ENCODE measurements around the gene PHF13.

The PHF13 gene

DNA sequence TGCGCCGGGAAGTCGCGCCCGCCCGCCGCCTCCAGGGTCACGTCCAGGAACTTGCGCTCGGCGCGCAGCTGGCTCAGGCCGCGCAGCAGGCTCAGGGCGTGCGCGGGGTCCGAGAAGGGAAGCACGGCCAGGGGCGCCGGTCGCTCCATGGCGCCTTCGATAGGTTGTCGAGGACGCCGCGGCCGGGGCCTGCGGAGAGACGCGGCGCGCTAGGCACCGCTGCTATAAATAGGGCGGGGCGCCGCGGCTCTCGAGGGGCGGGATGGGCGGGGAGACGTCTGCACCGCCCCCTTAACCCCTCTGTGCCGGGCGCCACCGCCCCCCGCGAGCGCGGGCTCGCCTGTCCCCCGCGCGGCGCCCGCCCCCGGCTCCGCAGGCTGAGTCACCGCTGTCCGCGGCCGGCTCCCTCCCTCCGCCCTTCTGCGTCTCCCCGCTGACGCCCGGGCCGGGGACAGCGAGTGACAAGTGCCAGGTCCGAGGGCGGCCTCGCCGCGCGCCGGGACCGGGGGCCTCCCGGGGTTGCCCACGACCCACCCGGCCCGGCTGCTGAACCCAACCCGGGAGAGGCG is 10.8 kb upstream of the PHF13 start, which contains the start of gene KLHL21:
Gene KLHL21, minus strand, starts transcription at position 201 of the 569 bp plus-strand sequence. Its CDS starts 52 bp downstream, at position 149.
- DNase-seq (ENCODE audit: low read depth): peak; percentile 82

DNA sequence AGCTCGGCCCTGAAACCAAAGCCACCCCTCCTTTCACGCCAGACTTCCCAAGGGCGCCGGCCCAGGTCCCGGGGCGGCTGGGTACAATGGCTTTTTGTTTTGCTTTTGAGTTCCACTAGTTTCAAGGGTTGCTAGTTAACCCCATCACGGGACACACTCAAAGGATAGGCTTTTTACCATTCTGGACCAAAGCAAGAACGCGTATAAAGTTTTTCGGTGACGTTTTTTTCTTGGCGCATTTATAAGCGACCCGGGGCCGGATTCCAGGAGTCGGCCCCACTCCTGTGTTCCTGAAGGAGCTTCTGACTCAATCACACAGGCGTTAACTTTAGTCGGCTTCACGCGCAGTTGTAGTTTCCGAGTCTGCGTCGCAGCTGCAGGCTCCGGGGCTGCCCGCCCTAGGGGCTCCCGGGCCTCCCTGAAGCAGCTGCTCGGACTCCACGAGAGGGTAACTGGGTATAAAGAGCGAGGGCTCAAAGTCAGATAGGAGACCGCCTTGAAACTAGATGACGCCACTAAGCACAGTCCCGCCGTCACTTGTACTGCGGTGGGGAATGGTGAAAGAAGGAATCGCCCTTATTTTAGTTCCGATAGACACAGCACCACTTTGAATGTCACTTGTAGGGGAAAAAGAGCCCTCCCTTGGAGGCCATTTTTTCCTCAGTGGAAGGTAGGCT is 10.2 kb upstream of the PHF13 start:
- no peak for DNase-seq (ENCODE audit: low read depth)

DNA sequence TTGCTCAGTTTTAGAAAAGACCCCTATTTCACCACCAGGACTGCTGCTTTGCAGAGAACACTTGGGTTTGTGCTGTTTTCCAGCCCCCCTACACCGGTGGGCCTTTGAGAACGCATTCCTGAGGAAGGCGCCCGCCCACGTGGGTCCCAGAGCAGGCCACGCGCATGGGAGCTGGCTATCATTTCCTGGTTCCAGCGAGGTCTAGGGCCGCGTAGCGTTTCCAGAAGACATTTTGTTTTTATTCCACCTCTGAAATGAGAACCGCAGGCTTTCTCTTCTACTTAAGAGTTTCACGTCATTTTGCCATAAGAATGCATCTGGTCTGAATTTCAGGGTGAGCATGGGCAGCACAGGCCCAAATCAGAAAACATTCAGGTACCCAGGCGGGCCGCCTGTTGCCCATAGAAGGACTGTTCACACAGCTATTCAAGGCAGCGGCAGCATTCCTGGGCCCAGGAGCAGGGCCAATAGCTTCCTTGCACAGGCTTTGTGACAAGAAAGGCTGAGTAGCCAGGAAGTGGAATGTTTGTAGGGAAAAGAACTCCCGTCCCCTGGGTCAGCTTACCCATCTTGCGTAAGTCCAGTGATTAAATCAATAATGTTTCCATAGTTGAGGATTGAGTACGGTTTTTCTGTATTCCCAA is 9.5 kb upstream of the PHF13 start:
- no peak for DNase-seq (ENCODE audit: low read depth)

DNA sequence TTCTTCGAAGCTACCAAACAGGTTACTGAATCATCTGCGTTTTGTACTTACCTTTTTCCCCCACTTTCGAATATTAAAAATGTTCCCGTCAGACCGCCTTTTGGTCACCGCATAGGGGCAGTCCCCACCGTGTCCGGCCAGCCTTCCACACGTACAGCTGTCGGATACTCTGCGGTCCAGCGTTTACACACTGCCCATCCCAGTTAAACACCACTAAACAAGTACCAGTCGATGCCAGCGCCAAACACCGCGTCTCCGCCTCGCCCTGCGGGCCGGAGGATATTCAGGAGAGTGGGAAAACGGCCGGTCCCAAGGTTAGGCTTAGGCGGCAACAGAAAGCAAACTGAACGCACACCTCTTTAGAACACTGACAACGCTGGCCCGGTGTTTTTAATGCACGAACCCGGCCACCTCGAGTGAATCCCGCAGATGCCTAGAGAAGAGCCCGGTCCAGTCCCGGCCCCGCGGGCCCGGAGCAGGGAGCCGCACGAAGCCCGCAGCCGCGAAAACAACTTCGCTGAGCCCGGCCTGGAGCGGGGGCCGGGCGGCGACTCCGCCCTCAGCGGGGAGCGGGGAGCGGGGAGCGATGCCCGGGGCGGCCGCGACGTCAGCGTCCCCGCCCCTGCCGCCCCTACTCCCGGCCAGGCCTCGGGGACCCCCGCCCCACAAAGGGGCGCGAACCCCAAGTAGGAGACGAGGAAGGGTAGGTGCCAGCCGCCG is 730 bp upstream of the PHF13 start:
- no peak for DNase-seq (ENCODE audit: low read depth)

DNA sequence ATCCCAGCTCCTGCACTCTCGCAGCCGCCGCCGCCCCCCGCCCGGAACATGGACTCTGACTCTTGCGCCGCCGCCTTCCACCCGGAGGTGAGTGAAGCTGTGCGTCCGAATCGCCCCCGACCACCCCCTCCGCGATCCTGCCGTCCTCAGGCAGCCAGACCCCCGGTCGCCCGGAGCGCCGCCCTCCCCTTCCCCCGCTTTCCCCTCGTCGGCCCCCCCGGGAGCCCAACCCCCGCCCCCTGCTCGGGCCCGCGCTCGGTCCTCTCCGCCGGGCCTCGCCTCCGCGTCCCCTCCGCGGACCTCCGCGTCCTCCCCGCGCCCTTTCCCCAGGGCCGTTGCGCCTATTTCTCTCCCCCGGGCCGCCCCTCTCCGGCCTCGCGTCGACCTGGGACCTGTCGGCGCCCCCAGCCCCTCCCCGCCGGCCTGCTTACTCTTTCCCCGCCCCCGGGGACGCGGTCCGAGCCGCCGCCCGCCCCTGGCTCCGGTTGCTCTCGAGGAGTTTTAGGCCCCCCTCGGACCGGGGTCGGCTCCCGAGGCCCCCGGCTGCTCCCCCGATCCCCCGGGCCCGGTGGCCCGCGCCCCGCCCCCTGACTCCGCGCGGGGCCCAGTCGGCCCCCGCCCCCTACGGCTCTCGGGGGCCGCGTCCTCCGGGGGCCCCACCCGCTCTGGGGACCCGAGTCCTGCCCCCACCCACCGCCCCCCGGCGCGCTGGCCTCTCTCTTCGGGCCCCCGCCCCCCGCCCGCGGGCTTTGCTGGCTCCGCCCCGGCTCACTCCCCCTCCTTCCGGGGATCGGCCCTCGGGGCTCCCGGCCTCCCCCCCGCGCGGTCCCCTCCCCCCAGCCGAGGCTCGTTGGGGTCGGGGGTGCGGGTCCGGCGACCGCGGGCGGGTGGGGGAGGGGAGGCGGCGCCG is 743 bp downstream of the PHF13 start:
- DNase-seq (ENCODE audit: low read depth): peak; percentile 41

DNA sequence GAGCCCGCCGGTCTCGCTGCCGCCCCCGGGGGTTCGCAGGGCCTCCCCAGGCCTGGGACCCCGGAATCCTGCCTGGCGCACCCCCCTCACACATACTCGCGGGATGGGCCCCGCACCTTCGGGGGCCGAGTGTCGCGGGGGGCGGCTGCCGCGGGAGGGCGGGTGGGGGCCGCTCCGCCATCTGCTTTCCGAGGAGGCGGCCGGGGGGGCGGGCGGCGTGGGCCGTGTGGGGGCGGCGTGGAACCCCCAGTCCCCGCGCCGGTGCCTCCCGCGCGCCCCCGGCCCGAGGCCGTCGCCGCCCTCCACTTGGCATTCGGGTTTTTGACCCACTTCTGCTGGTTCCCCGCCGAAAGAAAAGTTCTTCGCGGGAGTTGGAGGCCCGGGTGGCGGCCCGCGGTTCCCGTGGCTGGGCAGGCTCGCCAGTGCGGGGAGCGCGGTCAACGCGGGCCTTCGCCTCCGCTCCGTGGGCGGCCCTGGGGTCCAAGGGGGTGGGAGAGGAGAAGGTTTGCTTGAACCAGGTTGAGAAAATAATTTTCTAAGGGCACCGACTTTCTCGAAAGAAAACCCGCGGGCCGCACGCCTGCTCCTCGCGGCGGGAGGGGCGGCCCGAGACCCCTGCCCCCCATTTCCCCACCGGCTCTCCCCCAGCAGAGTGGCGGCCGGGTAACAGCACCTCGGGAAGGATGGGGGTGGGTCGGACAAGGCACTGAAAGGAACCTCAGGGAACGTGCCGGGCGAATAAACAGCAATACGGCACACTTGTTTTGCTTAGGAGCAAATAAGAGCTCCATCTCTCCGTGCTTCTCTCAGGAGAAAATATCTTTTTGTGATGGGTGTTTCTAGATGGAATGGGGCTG is 1.6 kb downstream of the PHF13 start:
- no peak for DNase-seq (ENCODE audit: low read depth)

DNA sequence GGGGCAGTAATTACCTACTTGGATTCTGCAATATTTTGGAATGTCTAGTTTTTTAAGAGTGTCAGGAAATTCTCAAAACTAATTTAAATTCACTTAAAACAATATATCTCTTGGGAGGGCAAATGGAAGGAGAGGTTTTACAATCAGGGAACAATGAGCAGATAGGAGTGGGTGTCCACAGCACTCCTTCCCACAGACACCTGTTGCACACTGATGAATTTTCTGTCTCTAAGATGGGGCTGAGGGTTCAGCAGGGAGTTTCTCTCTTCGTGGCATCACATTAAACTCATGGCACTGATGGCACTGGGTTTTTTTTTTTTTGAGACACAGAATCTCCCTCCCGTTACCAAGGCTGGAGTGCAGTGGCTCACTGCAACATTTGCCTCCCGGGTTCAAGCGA is 5.5 kb downstream of the PHF13 start:
- no peak for DNase-seq (ENCODE audit: low read depth)

DNA sequence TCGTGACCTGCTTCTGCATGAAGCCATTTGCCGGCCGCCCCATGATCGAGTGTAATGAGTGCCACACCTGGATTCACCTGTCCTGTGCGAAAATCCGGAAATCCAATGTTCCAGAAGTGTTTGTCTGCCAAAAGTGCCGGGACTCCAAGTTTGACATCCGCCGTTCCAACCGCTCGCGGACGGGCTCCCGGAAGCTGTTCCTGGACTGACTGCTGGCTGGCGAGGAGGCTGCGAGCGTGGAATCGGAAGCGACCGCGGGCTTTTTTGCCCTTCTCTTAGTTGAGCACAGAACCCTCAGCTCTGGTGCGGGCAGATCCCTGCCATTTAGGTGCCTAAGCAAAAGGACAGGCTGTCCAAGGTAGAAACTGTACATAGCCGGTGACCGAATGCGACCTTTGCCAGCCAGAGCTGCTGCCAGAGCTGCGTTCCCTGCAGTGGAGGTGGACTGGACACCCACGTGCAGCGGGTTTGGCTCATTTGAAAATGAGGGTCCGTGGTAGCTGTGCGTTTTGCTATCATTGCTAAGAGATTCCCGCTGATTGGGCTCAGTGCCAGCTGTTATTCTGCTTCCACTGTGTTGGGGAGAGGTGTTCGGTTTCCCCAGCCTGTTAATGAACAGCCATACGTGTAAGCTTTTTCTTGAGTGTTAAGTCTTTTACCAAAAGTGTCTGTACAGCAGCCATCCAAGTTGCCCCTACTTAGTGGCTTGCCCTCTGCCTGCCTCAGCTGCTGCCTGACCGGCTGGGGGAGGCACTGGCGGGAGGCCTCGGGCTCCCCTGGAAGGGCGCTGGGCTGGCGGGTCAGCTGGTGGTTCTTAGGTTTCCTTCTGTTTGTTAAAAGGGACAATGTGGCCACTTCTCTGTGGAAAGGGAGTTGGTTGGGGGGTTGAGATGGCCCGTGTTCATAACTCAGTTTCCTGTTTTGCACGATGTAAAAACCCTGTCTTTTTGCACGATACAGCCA is 8.2 kb downstream of the PHF13 start:
- DNase-seq (ENCODE audit: low read depth): no peak

DNA sequence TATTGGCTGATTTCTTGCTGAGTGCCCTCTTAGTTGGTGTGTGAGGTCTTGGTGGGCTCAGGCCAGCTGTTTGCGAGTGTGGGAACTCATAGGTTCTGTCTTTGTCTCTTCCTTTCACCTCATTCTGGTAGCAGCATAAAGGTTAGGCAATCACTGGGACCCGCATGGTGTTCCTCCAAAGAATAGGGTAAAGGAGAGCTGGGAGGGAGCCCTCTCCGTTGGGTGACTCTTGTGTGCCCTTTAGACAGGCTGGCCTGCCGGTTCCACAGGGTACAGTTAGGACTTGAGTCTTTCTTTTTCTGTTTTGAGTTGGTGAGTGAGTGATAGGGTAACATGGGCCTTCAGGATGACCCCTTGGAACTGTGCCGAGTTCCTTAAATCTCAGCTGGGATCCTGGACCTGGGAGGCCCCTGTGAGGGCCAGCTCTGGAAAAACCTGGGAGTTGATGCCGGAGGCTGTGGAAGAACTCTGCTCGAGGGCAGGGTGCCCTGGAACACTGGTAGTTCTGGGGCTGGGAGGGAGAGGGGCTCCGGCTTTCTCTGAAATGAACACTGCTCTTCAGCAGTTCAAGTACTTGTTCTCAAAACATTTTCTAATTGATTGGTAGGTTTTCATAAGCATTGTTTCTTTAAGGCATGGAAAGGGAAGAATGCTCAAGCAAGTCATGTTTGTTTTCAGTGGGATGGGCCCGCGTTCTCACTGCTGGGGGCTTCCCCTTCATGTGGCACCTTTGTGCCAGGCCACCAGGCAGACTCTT is 9.0 kb downstream of the PHF13 start:
- no peak for DNase-seq (ENCODE audit: low read depth)

DNA sequence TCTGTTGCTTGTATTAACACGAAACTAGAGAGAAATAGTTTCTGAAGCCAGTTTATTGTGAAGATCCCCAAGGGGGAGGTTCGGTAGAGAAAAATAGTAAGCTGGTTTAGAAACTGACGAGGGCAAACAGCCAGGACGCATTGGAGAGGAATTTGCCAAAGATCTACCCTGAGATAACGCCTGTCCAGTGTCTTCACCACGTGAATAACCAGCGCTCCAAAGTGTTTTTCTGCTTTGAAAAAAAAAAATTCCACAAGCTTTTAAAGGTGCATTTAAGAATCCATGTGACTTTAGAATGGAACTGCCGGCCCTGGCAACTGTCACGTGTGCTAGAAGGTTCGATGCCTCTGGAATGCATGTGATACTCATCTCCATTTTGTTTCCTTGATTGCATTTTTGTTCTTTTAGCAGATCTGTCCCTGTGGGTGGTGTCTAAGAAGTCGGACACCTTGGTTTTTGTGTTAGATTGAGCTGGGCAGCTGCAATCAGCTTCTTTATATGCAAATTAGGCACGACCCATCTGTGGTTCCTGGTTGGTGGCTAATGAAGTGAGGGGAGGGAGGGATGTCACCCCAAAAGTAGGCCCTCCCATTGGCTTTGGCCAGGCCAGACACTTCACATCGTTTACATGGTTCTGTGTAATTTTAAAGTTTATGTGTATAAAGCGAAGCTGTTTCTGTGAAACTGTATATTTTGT is 9.9 kb downstream of the PHF13 start:
- no peak for DNase-seq (ENCODE audit: low read depth)

DNA sequence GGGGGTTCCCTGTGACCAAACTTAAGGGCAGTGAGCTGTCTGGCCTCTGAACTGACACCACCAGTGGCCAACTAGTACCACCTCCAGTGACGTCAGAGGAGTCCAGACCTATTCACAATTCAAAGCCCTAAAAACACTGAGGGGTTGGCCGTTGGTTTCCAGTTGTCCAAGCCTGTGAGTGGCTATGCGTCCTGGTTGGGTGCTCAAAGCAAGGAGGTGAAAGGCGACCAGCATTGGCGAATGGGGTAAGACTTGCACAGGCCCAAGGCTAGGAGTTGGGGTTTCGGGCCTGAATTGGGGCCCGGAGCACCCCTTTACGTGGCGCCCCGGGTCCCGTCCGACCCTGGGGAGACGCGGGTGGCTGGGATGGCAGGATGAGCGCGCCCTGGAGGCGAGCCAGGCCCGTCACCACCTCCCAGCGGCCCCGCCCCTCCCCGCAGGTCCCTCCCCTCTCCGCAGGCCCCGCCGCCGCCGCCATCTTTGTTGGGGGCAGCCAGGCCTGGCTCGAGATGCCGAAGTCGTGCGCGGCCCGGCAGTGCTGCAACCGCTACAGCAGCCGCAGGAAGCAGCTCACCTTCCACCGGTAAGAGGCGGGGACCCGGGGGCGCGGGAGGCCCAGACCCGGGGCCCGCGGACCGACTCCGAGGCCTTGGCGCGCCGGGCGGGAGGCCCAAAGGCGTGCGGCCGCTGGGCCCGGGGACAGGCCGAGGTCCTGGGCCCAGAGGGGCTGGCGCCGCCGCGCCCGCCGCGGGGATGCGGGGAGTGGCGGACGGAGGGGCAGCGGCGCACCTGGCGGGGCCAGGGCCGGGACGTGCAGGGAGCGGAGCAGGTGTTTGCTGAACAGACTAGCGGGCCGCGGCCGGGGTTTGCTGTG is 11.4 kb downstream of the PHF13 start, which contains the start of gene THAP3:
Gene THAP3, plus strand, starts transcription at position 159 of the 874 bp plus-strand sequence. Its CDS starts 351 bp downstream, at position 510.
- DNase-seq (ENCODE audit: low read depth): peak; percentile 80

DNA sequence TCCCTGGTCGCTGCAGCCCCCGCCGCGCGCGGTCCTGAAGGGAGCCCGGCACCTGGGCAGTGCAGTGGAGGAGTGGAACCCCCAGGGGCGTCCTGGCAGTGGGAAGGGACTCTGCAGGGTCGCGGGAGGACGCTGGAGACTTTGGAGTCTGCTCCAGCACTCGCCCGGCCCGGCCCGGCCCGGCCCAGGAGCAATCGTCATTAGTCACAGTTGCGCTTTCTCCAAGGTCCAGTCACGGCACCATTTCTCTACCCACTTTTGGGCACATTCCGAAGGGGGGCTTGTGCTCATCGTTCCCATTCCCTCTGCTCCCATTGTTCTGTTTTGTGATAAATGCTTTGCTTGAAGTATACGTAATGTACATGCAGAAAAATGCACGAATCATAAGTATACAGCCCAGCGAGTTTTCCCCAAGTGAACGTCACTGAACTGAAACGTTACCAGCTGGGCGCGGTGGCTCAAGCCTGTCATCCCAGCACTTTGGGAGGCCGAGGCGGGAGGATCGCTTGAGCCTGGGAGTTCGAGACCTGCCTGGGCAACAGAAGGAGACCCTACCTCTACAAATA is 12.1 kb downstream of the PHF13 start:
- DNase-seq (ENCODE audit: low read depth): no peak

DNA sequence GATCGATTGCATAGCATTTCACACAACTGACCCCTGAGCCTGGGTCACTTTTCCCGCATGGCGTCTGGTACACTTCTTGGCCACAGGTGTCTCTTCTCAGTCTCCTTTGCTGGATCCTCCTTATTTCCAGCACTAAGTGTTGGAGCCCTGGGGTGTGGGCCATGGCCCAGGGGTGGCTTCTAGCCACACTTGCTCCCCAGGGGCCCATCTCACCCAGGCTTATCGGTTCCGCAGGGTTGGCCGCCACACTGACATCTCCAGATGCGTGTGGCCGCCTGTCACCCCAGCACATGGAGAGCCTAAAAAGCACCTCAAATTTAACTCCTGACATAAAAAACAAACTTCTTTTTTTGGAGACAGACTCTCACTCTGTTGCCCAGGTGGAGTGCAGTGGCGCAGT is 13.5 kb downstream of the PHF13 start:
- no peak for DNase-seq (ENCODE audit: low read depth)

DNA sequence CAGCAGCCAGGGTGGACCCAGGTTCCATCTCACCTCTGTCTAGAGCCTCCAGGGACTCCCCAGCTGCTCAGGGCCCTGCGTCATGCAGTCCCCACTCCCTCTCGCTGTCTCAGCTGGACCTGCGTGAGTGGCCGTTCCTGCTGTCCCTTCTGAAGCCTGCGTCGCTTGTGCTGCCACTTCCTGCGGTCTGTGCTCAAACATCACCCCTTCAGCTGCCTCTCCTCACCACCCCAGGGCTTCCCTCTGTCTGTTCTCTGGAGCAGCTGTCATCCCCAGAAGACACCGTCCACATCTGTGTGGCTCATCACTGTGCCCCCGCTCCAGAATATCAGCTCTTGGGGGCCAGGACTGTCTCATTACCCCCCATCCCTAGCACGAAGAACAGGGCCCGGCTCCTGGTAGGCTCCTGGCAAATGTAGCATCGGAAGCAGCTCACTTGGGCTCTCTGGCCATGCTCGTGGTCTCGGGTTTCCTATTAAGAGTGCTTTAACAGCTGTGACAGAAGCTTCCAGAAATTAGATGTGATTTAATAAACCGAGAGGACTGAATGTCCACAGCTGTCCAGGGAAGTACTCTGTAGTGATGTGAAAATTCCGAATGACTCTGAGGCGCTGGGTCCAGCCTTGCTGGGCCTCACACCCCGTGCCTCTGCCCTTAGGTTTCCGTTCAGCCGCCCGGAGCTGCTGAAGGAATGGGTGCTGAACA is 14.5 kb downstream of the PHF13 start:
- no peak for DNase-seq (ENCODE audit: low read depth)

DNA sequence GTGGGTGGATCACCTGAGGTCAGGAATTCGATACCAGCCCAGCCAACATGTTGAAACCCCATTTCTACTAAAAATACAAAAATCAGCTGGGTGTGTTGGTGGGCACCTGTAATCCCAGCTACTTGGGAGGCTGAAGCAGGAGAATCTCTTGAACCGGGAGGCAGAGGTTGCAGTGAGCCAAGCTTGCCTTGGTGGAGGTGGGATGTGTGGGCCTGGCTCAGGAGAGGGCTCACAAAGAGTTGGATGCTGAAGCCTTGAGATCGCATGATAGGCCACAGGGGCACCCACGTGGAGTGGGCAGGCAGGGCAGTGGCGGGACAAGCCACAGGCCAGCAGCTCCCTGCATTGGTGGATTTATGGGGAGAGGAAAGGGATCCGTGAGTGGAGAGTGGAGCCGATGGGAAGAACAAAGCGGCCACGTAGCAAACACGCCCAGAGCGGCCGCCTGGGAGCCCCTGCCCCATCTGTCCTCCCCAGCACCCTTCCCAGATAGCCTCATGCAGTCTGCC is 15.5 kb downstream of the PHF13 start:
- no peak for DNase-seq (ENCODE audit: low read depth)

DNA sequence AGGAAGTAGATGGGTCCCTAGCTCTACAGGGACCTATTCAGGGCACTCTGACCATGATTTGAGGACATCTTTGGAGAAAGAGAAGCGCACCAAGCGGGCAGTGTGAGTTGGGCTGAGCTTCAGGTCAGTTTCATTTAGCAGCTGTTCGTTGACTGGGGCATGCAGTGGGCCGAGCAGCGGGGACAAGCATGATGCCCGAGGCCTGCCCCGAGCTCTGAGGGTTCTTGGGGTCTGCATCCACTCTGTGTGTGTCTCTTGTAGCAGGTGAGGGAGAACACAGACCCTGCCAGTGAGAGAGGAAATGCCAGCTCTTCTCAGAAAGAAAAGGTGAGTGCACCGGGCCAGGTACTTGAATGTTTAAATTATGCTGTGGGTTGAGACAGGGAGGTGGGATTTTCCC is 16.5 kb downstream of the PHF13 start:
- no peak for DNase-seq (ENCODE audit: low read depth)

Measured in activated gamma-delta T cell treated with anti-CD3 and anti-CD28 coated beads, Interleukin-2, amount 50 U/mL, for 16 hours (primary cell).